Measurements from ENCODE around the gene JMJD8.

- TF ChIP-seq CTCF (IDR thresholded peaks at IDR 0.05) (no peak), EP300 (IDR thresholded peaks at IDR 0.05) (no peak), POLR2A (IDR thresholded peaks at IDR 0.05) (no peak)
These were observed 12.6 kb downstream of the JMJD8 start for GRCh38 chr16:671353-672131.

All from ovary (tissue), 3 donors.